Astrocyte of the hippocampus (primary cell): ENCODE data around the gene NHERF2.

Experiments used
- DNase-seq: peaks from one replicate; pipeline ENCODE4 v3.0.0; 2011; ENCODE audit warnings: low read depth, low spot score

Gene NHERF2

GRCh38 chr16:2082171-2082982 is 55.7 kb downstream of the NHERF2 start:
- DNase-seq, result no peak

GRCh38 chr16:2082983-2083364 is 56.3 kb downstream of the NHERF2 start:
- no peak for DNase-seq

- no peak for DNase-seq
These were observed 56.7 kb downstream of the NHERF2 start for GRCh38 chr16:2083409-2083808.

- no peak for DNase-seq
These were observed 57.4 kb downstream of the NHERF2 start for GRCh38 chr16:2083876-2084780.

GRCh38 chr16:2084895-2085625 is 58.4 kb downstream of the NHERF2 start:
- no peak for DNase-seq

GRCh38 chr16:2085669-2086068 is 59.0 kb downstream of the NHERF2 start:
- no peak for DNase-seq

GRCh38 chr16:2086106-2086742 is 59.5 kb downstream of the NHERF2 start:
- DNase-seq, result no peak

GRCh38 chr16:2086812-2087747 is 60.4 kb downstream of the NHERF2 start:
- DNase-seq, result no peak

- no peak for DNase-seq
These were observed 61.3 kb downstream of the NHERF2 start for GRCh38 chr16:2087748-2088631.
